Stimulated activated CD4-positive, alpha-beta T cell treated with anti-CD3 and anti-CD28 coated beads, TNF-alpha, amount 100 ng/mL, for 48 hours (primary cell): ENCODE results near the gene RASA1.
A peak's percentile ranks its signal among the peaks of the same experiment; 100 is the strongest.
"Not testable (repeated sequence)": the region's sequence is repeated elsewhere in the genome, so short reads cannot be mapped to it uniquely, and the experiment has no call there.

Experiments used
- DNase-seq, 3 donors: peaks; one replicate each; pipeline ENCODE4 v3.0.0-alpha.2; 2020; ENCODE audit warnings: low read depth in 3 of 3

The RASA1 gene

DNA sequence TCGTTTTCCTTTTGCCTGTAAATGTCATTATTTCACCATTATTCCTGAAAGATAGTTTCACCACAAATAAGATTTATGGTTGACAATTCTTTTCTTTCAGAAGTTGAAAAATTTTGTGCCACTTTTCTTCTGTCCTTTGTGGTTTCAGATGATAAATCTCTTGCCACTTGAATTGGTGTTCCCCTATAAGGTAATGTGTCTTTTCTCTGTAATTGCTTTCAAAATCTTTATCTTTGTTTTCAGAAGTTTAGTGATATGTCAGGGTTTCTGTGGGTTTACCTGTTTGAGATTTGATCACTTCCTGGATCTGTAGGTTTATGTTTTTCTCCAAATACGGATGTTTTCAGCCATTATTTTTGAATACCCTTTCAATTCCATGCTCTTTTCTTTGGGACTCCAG, 14.6 kb downstream of the RASA1 start:
- DNase-seq = no peak

GRCh38 chr5:87287266-87287665, 19.6 kb downstream of the RASA1 start:
- DNase-seq = not testable (repeated sequence)

DNA sequence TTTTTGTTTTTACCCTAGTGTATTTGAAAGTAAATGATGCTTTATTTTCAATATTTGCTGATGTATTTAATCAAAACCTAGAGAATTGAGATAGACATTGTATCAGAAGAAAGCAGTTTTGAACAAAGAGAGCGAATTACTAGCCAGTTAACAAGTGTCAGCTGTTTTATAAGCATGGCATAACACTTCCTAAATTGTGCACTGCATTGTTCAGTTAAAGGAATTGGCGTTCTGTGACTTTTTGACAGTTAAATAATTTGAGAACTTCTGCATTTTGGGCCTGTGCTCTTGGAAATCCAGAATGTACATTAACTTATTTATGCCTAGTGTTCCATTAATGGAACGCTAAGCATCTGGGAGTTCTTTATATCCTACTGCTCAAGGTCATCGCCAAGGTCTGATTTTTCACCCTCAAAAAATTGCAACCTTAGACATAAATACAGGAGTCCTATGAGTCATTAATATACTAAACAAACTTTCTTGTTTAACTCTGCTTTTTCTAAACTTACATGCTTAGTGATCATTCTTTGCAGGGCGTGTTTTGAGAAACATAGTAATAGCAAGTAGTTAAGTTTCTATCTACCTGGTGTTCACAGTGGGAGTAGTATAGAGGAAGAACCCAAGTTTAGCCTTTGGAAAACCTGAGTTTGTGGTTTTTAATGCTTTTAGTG, 31.1 kb downstream of the RASA1 start:
- DNase-seq = no peak

- DNase-seq = no peak
Measured at GRCh38 chr5:87300176-87300575, 32.5 kb downstream of the RASA1 start.

- peak; percentile 9 to 34 (median 33) for DNase-seq
Measured at GRCh38 chr5:87300744-87301143, 33.1 kb downstream of the RASA1 start.

DNA sequence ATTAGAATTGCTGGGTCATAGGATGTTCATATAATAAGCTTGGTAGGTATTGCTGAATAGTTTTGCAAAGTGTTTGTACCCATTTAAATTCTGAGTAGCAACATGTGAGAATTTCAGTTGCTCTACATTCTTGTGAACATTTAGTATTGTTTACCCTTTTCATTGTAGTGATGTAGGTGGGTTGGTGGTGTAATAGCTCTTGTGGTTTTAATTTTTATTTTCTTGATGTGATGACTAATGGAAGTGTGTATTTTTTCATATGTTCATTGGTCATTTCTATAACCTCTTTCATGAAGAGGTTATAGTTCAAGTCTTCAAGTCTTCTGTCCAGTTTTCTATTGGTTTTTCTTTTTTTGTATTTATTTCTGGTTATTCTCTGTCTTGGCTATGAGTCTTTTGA, 34.4 kb downstream of the RASA1 start:
- DNase-seq = no peak

DNA sequence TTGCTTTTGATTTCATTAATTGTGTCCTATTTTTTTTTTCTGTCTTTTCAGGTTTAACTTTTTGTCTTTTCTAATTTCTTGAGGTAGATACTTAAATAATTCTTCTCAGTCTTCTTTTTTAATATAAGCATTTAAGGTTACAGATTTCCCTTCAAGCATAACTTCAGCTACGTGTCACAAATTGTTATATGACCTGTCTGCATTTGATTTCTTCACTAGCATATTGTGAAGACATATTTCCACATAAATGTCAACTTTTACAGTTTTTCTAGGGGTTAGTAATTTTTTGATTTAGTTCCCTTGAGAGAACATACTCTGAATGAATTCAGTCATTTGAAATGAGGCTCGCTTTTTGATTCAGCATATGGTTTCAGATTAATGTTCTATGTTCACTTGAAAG, 35.6 kb downstream of the RASA1 start:
- DNase-seq = no peak

GRCh38 chr5:87306090-87306489, 38.4 kb downstream of the RASA1 start:
- not testable (repeated sequence) for DNase-seq

GRCh38 chr5:87307796-87308423, 40.2 kb downstream of the RASA1 start:
- DNase-seq = no peak

- DNase-seq = no peak
Measured at GRCh38 chr5:87311405-87312279, 44.0 kb downstream of the RASA1 start.

GRCh38 chr5:87313216-87313615, 45.5 kb downstream of the RASA1 start:
- DNase-seq = no peak

- no peak for DNase-seq
Measured at GRCh38 chr5:87319469-87319868, 51.8 kb downstream of the RASA1 start.

DNA sequence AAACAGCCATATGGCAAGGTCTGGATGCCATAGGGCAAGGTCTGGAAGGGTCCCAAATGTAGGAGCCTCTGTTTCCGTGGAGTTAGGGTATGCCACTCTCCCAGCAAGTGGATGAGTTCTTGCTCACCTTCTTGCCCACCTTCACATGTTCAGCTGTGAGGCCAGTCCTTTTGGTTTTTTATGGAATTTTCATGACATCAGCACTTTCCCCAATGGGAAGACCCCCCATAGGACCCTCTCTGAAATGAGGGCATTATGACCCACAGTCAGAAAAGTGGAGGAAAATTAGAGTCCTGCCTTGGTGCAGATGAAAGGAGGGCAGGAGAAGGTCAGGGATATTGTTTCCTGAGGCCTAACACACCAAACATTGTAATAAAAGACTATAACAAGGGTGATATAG, 53.9 kb downstream of the RASA1 start:
- DNase-seq = no peak

DNA sequence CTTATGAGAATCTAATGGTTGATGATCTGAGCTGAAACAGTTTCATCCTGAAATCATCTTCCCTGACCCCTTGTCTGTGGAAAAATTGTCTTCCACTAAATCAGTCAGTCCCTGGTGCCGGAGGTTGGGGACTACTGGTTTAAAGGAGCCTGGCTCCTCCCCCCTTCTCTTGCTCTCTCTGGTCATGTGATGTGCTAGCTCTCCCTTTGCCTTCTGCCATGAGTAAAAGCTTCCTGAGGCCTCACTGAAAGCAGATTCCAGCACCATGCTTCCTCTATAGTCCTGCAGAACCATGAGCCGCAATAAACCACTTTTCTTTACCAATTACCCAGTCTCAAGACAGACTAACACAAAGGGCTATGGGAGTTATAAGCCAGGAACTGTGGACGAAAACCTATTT, 54.7 kb downstream of the RASA1 start:
- DNase-seq = no peak

DNA sequence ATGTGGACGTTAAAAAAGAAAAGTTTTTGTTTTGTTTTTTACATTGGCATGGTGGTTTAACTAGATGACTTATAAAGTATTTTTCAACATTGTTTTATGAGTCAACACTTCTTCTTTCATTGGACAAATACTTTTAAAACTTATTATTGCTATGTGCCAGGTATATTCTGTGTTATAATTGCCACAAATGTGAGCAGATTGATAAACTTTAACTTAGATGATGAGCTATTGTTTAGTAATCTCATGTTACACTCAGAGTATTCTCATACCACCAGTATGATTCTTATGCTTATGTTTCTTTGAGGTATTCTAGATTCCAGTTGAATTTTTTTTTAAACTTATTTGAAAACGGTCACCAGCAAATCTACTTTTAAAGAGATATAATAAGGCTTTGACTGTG, 60.3 kb downstream of the RASA1 start:
- DNase-seq = no peak

DNA sequence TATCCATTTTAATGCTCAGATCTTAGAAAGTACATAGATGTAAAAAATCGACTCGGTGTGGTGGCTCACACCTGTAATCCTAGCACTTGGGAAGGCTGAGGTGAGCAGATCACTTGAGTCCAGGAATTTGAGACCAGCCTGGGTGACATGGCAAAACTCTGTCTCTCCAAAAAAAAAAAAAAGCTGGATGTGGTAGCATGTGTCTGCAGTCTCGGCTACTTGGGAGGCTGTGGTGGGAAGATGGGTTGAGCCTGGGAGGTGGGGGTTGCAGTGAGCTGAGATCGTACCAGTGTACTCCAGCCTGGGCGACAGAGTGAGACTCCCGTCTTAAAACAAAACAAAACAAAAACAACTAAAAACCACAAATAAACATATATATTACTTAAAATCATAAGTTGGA, 61.4 kb downstream of the RASA1 start:
- DNase-seq = no peak

- no peak for DNase-seq
Measured at GRCh38 chr5:87339986-87340385, 72.3 kb downstream of the RASA1 start.

- no peak for DNase-seq
Measured at GRCh38 chr5:87340716-87341115, 73.0 kb downstream of the RASA1 start.

DNA sequence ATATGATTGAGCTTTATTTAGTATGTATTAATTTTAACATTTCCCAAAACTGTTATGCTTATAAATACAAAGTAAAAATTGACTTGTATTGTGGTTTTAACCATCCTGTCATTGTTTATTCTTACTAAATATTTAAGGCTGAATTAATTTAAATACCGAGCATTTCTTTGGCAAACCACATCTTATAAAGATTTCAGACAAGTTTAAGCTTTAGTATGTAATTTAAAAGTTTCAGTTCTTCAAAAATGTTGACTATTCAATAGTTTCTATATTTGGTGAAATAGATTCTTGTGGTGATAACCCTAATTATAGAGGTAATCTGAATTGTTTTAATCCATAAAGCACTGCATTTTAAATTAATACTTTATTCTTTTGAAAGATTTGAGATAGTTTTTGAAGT, 79.6 kb downstream of the RASA1 start:
- no peak for DNase-seq

DNA sequence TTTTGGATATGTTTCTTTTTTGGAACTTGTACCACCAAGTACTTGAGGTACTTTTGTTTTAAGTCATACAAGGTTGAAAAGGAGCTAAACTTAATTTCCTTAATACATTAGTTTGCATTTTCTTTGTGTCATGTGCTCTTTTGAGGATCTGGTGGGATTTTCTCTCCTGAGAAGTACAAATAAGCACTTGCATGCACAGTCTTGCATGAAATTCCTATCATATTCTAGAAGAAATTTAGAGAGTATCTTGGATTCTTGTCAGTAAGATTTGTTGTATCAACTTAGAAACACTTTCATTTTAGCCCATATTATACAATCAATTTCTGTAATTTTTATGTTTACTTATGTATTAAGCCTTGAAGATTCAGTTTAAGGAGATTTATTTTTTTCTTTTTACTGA, 80.2 kb downstream of the RASA1 start:
- DNase-seq = no peak

DNA sequence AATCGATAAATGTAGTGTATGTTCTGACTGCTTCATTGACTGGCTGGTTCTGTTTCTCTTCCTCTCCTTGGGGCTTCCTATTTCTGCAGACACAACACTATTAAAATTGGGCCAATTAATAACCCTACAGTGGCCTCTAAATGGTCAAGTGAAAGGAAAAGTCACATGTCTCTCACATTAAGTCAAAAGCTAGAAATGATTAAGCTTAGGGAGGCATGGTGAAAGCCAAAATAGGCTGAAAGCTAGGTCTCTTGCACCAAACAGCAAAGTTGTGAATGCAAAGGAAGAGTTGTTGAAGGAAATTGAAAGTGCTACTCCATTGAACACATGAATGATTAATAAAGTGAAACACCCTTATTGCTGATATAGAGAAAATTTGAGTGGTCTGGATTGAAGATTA, 86.8 kb downstream of the RASA1 start:
- DNase-seq = no peak

DNA sequence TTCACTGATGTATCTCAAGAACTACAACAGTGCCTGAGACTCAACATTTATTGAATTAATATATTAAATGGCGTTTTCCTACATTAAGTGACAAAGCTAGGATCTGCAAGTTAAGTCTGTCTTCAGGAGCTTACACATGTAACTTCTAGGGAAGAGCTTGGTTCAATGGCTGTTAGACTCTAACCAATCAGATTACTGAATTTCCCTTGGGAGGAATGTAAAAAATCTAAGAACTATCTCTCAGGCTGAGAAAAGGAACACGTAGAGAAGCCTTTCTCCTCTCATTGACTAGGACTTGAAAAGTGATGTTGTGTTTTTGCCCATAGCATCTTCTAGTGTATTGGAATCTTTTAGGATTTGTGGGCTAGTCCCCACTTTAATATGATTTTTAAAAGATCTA, 91.4 kb downstream of the RASA1 start:
- DNase-seq = no peak

DNA sequence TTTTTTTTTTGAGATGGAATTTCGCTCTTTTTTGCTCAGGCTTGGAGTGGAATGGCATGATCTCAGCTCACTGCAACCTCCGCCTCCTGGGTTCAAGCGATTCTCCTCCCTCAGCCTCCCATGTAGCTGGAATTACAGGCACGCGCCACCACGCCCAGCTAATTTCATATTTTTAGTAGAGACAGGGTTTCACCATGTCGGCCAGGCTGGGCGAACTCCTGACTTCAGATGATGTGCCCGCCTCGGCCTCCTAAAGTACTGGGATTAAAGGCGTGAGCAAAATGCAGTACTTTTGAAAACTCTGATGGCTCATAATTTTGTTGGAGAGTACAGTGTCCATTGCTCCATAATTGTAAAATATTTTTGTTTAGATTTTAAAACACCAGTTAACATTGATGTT, 92.4 kb downstream of the RASA1 start:
- no peak for DNase-seq
